Astrocyte (in vitro differentiated cells and primary cell): ENCODE results near the gene MMP28. TPM values are rescaled to one million over a fixed set of nuclear protein-coding genes. Genes with fewer than 3 reads are reported as not detected.
A peak's percentile ranks its signal among the peaks of the same experiment; 100 is the strongest.

Experiments
- DNase-seq: peaks from one replicate; pipeline ENCODE4 v3.0.0-alpha.2; 2010; ENCODE audit warnings: low read depth
- FAIRE-seq: peaks from 2 replicates; lab custom pipeline; 2011; peaks lifted over from hg19 to GRCh38; lab: Jason Lieb, UNC
- H2AFZ ChIP-seq: 2 replicates; pipeline ENCODE4 v1.6.0; 2012; ENCODE audit warnings: low read depth, low read length, inconsistent platforms
- H3K27ac ChIP-seq: 2 replicates; pipeline ENCODE4 v1.5.1; 2011; ENCODE audit warnings: low read depth, low read length, inconsistent platforms
- H3K27me3 ChIP-seq: 2 replicates; pipeline ENCODE4 v1.6.0; 2011; ENCODE audit warnings: low read length, inconsistent platforms; ENCODE audit not compliant: insufficient read depth
- H3K36me3 ChIP-seq: 2 replicates; pipeline ENCODE4 v1.5.1; 2011; ENCODE audit warnings: low read length, inconsistent platforms; ENCODE audit not compliant: insufficient read depth
- H3K4me1 ChIP-seq: 2 replicates; pipeline ENCODE4 v1.5.1; 2011; ENCODE audit warnings: low read length, inconsistent platforms; ENCODE audit not compliant: insufficient read depth
- H3K4me2 ChIP-seq: 2 replicates; pipeline ENCODE4 v1.6.0; 2012; ENCODE audit warnings: low read length, inconsistent platforms
- H3K4me3 ChIP-seq: 2 replicates; pipeline ENCODE4 v1.5.1; 2011; ENCODE audit warnings: low read depth, mild to moderate bottlenecking, low read length, inconsistent platforms; ENCODE audit not compliant: insufficient read depth
- H3K79me2 ChIP-seq: 2 replicates; pipeline ENCODE4 v1.6.0; 2012; ENCODE audit warnings: mild to moderate bottlenecking, low read length, inconsistent platforms; ENCODE audit not compliant: insufficient read depth
- H3K9ac ChIP-seq: 2 replicates; pipeline ENCODE4 v1.6.0; 2012; ENCODE audit warnings: mild to moderate bottlenecking, low read length, inconsistent platforms
- H3K9me3 ChIP-seq: 2 replicates; pipeline ENCODE4 v1.5.1; 2012; ENCODE audit warnings: low read depth, mild to moderate bottlenecking, low read length, inconsistent platforms; ENCODE audit not compliant: insufficient read depth
- H4K20me1 ChIP-seq: 2 replicates; pipeline ENCODE4 v1.6.0; 2012; ENCODE audit warnings: low read length, inconsistent platforms; ENCODE audit not compliant: insufficient read depth
- H3K27ac Mint-ChIP-seq: one replicate; pipeline ENCODE4 v1.8.0; 2021; ENCODE audit warnings: mild to moderate bottlenecking, mixed read lengths; ENCODE audit not compliant: unreplicated experiment
- H3K27me3 Mint-ChIP-seq: one replicate; pipeline ENCODE4 v1.8.0; 2021; ENCODE audit warnings: low read depth, mixed read lengths; ENCODE audit not compliant: unreplicated experiment
- H3K36me3 Mint-ChIP-seq: one replicate; pipeline ENCODE4 v1.8.0; 2021; ENCODE audit warnings: low read depth, mixed read lengths; ENCODE audit not compliant: unreplicated experiment
- H3K4me1 Mint-ChIP-seq: one replicate; pipeline ENCODE4 v1.8.0; 2021; ENCODE audit warnings: low read depth, mixed read lengths; ENCODE audit not compliant: unreplicated experiment
- H3K4me3 Mint-ChIP-seq: one replicate; pipeline ENCODE4 v1.8.0; 2021; ENCODE audit warnings: mild to moderate bottlenecking, moderate library complexity, mixed read lengths; ENCODE audit not compliant: unreplicated experiment
- H3K9me3 Mint-ChIP-seq: one replicate; pipeline ENCODE4 v1.8.0; 2021; ENCODE audit warnings: mild to moderate bottlenecking, mixed read lengths; ENCODE audit not compliant: unreplicated experiment
- EZH2 ChIP-seq: IDR thresholded peaks from 2 replicates; pipeline ENCODE4 v1.6.1; 2012; ENCODE audit warnings: mild to moderate bottlenecking, low read length, inconsistent platforms; ENCODE audit not compliant: insufficient read depth
- total RNA-seq: library from RNA; stranded (reverse); gene quantifications from 2 replicates; pipeline ENCODE4 v1.2.1, GENCODE V29; 2021
- TF ChIP-seq, protein P1 (sequence below): IDR thresholded peaks from 2 replicates; pipeline ENCODE4 v1.5.1; 2011; ENCODE audit warnings: low read depth, mild to moderate bottlenecking, inconsistent platforms, low read length, moderate library complexity; ENCODE audit not compliant: insufficient read depth

Gene MMP28
- total RNA-seq, 1 donor from 2014 or later, result 1.2 TPM

DNA sequence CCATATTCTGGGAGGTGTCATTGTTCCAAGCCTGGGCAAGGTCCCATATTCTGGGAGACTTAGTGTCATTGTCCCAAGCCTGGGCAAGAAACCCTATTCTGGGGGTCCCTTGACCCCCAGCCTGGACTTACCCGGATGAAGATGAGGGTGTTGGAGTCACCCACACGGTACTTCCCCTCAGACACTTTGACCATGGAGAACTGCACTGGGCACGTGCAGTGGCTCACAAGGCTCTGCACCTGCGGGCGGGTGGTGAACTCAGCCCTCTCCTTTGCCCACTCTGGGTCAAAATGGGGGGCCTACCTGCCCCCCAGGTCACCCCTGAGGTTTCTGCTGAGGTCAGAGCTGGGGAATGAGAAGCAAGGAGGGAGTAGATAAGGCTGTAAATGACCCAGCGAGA lies 46.5 kb downstream of the MMP28 start:
- DNase-seq, result no peak
- Mint-ChIP-seq H3K4me3 (no peak overlapping the region), H3K27me3 (peaks cover 50% of the 10 kb centered on the region), H3K4me1 (no peaks in the 10 kb centered on the region), H3K9me3 (no peaks in the 10 kb centered on the region), H3K36me3 (no peaks in the 10 kb centered on the region), H3K27ac (no peak overlapping the region)
- no peak overlapping the region for H3K4me2 ChIP-seq
- H3K36me3 ChIP-seq, result no peaks in the 10 kb centered on the region
- no peak for TF ChIP-seq EZH2
- TF ChIP-seq, protein P1, sequence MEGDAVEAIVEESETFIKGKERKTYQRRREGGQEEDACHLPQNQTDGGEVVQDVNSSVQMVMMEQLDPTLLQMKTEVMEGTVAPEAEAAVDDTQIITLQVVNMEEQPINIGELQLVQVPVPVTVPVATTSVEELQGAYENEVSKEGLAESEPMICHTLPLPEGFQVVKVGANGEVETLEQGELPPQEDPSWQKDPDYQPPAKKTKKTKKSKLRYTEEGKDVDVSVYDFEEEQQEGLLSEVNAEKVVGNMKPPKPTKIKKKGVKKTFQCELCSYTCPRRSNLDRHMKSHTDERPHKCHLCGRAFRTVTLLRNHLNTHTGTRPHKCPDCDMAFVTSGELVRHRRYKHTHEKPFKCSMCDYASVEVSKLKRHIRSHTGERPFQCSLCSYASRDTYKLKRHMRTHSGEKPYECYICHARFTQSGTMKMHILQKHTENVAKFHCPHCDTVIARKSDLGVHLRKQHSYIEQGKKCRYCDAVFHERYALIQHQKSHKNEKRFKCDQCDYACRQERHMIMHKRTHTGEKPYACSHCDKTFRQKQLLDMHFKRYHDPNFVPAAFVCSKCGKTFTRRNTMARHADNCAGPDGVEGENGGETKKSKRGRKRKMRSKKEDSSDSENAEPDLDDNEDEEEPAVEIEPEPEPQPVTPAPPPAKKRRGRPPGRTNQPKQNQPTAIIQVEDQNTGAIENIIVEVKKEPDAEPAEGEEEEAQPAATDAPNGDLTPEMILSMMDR, result no peak
- H3K4me3 ChIP-seq, result no peak overlapping the region
- H3K4me1 ChIP-seq, result peaks cover 6% of the 10 kb centered on the region
- no peak overlapping the region for H3K9ac ChIP-seq
- no peak overlapping the region for H2AFZ ChIP-seq
- no peaks in the 10 kb centered on the region for H3K79me2 ChIP-seq
- H4K20me1 ChIP-seq, result no peaks in the 10 kb centered on the region
- no peaks in the 10 kb centered on the region for H3K9me3 ChIP-seq
- H3K27me3 ChIP-seq, result peaks cover 14% of the 10 kb centered on the region
- H3K27ac ChIP-seq, result no peak overlapping the region
- FAIRE-seq, result no peak

DNA sequence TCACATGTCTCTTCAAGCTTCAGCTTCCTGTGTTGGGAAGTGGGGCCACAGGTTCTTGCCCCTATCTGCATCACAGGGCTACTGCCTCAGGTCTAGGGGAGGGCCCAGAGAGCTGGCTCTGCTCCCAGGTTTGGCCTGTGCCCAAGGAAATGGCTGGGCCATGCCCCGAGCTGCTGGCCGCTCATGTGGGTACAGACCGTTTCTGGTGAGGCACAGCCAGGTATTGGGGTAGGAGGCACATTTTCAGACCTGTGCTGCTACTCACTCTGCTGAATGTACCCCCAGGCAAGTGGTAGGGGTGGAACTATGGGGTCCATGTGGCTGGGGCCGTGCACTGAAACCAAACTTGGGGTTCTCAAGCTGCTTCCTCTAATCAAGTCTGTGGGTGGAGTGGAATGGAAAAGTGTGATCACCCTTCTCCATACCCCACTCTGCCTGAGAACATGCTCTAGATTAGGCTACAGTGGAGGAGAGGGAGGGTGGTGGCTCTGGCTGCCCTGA lies 47.0 kb downstream of the MMP28 start:
- TF ChIP-seq, protein P1, result no peak
- no peak for TF ChIP-seq EZH2
- Mint-ChIP-seq H3K36me3 (no peaks in the 10 kb centered on the region), H3K9me3 (peaks cover 1% of the 10 kb centered on the region), H3K27ac (no peak overlapping the region), H3K4me3 (no peak overlapping the region), H3K4me1 (no peaks in the 10 kb centered on the region), H3K27me3 (peaks cover 52% of the 10 kb centered on the region)
- DNase-seq (no peak), FAIRE-seq (no peak)
- Histone ChIP-seq H3K27ac (no peak overlapping the region), H4K20me1 (no peaks in the 10 kb centered on the region), H3K4me3 (no peak overlapping the region), H3K4me2 (no peak overlapping the region), H3K4me1 (peaks cover 6% of the 10 kb centered on the region), H3K36me3 (no peaks in the 10 kb centered on the region), H3K27me3 (peaks cover 14% of the 10 kb centered on the region), H3K9me3 (no peaks in the 10 kb centered on the region), H3K9ac (no peak overlapping the region), H2AFZ (no peak overlapping the region), H3K79me2 (no peaks in the 10 kb centered on the region)

DNA sequence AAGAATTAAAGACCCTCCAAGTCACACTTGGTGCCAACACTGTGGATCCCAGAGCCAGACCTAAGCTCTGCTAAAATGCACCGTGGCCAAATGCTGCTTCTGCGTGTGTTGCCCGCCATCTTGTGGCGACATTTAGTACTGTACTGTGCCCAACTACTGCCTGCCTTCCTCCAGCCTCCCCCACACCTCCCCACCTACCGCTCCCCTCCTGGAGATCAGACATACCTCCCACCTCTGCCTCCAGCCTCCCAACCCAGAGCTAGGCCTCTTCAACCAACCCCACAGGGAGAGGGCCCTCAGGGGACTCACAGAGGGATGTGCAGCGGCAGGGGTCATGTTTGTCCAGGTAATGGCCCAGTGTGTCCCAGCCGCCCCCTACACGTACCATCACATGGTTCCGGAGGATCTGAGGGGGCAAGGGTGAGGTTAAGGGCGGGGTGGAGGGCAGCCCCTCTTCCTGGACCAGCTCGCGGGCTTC lies 47.9 kb downstream of the MMP28 start:
- Mint-ChIP-seq H3K36me3 (no peaks in the 10 kb centered on the region), H3K27me3 (peaks cover 51% of the 10 kb centered on the region), H3K4me1 (no peaks in the 10 kb centered on the region), H3K9me3 (peaks cover 1% of the 10 kb centered on the region), H3K27ac (no peak overlapping the region), H3K4me3 (no peak overlapping the region)
- Histone ChIP-seq H3K4me2 (no peak overlapping the region), H3K27ac (no peak overlapping the region), H3K4me3 (no peak overlapping the region), H3K9me3 (no peaks in the 10 kb centered on the region), H2AFZ (no peak overlapping the region), H3K9ac (no peak overlapping the region), H4K20me1 (no peaks in the 10 kb centered on the region), H3K36me3 (no peaks in the 10 kb centered on the region), H3K79me2 (no peaks in the 10 kb centered on the region), H3K27me3 (peaks cover 20% of the 10 kb centered on the region), H3K4me1 (peaks cover 6% of the 10 kb centered on the region)
- FAIRE-seq (no peak), DNase-seq (peak; percentile 40)
- TF ChIP-seq EZH2, result no peak
- TF ChIP-seq, protein P1, result peak; percentile 82
